ENCODE measurements around the gene ATXN7L1. TPM values are rescaled to one million over a fixed set of nuclear protein-coding genes. Genes with fewer than 3 reads are reported as not detected.

ATXN7L1 gene
- total RNA-seq, 2 experiments from 2014 or later: 3.7 to 4.4 TPM

DNA sequence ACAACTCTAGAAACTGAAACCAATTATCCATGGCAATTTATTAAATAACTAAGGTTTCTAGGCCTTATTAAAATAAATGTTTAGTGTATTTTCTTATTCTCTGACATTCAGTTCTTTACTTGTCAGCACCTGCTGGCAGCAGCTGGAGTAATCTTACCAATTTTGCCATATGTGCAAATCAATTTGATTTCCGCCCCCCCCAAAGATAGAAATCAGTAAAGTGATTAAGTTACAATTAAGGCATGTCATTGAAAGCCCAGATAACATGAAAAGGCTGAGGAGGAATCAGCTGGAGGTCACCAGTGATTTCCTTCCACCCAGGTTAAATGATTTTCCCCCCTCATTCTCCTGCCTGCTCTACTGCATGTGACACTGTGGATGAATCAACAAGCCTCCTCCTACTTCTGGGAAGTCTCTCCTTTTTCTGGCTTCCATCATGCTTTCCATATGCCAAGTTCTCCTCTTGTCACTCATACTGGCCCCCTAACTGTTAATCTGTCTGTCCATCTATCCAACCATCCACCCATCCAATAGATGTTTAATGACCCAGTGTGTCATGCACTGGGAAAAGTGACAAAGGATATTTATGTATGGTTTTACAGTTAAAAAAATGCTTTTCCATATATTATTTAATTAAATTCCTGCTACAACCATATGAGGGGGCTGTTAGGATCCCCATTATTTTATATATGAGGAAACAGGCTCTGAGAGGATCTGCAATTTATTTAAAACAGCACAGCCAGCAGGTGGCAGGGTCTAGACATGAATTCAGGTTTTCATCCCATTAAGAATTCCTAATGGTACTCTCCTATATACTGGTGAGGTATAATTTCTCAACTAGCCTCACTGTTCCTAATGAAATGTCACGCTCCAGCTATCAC, 116.5 kb downstream of the ATXN7L1 start:
- H3K36me3 Mint-ChIP-seq: no peaks in the 10 kb centered on the region
- DNase-seq: no peak
- no peaks in the 10 kb centered on the region for H3K9me3 Mint-ChIP-seq
- H3K4me1 Mint-ChIP-seq: peaks cover 22% of the 10 kb centered on the region
- H3K27me3 Mint-ChIP-seq: no peaks in the 10 kb centered on the region
- no peak overlapping the region for H3K27ac Mint-ChIP-seq
- no peak overlapping the region for H3K4me3 Mint-ChIP-seq

DNA sequence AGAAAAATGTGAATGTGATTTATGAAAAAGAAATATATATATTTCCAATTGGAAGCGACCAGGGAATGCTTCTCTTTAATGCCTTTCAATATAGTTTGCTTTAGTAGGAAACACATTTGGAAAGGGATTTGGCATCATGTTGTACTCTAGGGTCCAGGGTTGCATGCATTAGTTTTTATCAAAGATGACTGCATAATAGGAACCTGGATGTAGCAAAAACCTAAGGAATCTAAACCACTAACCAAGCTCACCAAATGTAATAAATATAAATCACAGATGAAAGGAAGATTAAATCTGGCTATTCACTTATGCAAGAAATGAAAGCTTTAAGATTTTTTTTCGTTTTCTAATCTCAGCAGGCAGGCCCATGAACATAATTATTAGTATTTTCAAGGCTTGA, 120.0 kb downstream of the ATXN7L1 start:
- H3K4me1 Mint-ChIP-seq: peaks cover 18% of the 10 kb centered on the region
- no peak for DNase-seq
- no peak overlapping the region for H3K27ac Mint-ChIP-seq
- no peaks in the 10 kb centered on the region for H3K36me3 Mint-ChIP-seq
- no peaks in the 10 kb centered on the region for H3K27me3 Mint-ChIP-seq
- no peaks in the 10 kb centered on the region for H3K9me3 Mint-ChIP-seq
- H3K4me3 Mint-ChIP-seq: no peak overlapping the region

DNA sequence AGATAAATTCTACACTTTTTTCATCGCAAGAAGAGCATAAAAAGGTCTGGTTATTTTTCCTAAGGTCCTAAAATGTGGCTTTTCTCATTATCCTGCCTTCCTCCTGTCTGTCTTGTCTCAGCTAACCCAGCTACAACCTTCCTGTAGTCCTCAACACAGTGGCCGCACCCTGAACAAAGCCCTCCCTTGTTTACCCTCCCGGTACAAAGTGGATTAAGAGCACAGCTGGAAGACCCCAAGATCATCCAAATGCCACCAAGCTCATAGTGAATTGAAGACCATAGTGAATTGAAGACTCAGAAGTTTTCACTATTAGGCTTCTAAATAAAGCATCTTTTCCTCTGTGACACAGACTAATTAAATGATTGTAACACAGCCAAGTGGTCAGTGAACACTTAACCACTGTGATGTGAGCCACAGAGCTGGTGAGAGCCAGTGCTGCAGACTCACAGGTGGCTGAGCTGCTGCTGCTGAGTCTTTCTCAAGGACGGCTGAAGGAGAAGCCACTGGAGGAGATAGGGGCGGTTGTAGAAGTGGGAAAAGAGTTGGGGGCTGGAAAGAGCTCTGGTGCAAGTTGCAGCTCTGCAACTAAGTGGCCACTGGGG, 123.6 kb downstream of the ATXN7L1 start:
- no peaks in the 10 kb centered on the region for H3K4me1 Mint-ChIP-seq
- no peak for DNase-seq
- no peaks in the 10 kb centered on the region for H3K27me3 Mint-ChIP-seq
- H3K27ac Mint-ChIP-seq: no peak overlapping the region
- H3K4me3 Mint-ChIP-seq: no peak overlapping the region
- no peaks in the 10 kb centered on the region for H3K36me3 Mint-ChIP-seq
- H3K9me3 Mint-ChIP-seq: no peaks in the 10 kb centered on the region

DNA sequence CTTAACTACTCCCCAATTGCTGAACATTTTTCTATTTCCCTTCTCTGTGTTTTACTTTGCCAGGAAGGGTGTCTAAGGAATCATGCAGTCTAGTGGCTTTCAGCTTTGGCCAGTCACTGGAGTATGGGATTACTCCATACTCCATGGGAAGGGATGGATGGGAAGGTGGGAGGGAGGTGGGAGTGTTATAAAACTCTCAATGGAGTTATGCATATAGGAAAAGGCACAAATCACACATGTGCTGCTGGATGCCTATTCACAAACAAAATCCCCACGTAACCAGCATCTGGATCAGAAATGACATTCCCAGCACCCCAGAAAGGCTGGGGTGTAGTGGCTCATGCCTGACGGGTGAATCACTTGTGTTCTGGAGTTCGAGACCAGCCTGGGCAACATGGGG, 125.3 kb downstream of the ATXN7L1 start:
- DNase-seq: no peak
- H3K27me3 Mint-ChIP-seq: no peaks in the 10 kb centered on the region
- H3K4me1 Mint-ChIP-seq: no peaks in the 10 kb centered on the region
- H3K4me3 Mint-ChIP-seq: no peak overlapping the region
- no peak overlapping the region for H3K27ac Mint-ChIP-seq
- H3K9me3 Mint-ChIP-seq: no peaks in the 10 kb centered on the region
- H3K36me3 Mint-ChIP-seq: no peaks in the 10 kb centered on the region

DNA sequence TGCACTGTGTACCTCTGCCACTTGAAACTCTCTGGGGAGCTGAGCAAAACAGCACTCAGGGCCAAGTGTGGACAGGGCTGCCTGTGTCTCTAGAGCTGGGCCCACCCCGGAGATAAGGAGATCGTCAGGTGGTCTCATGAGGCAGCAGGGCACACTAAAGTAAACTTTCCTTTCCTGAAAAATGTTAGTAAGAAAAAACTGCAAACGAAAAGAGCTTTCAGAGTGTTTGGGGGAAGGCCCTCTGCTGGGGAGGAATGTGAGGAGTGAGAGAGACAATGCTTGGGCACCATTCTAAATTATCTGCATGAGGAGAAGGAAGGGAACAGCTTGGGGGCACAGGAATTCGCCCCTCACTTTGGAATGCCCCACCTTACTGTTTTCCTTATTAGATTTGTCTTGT, 127.7 kb downstream of the ATXN7L1 start:
- DNase-seq: no peak
- H3K4me3 Mint-ChIP-seq: no peak overlapping the region
- no peaks in the 10 kb centered on the region for H3K9me3 Mint-ChIP-seq
- no peak overlapping the region for H3K27ac Mint-ChIP-seq
- no peaks in the 10 kb centered on the region for H3K4me1 Mint-ChIP-seq
- no peaks in the 10 kb centered on the region for H3K27me3 Mint-ChIP-seq
- H3K36me3 Mint-ChIP-seq: no peaks in the 10 kb centered on the region

DNA sequence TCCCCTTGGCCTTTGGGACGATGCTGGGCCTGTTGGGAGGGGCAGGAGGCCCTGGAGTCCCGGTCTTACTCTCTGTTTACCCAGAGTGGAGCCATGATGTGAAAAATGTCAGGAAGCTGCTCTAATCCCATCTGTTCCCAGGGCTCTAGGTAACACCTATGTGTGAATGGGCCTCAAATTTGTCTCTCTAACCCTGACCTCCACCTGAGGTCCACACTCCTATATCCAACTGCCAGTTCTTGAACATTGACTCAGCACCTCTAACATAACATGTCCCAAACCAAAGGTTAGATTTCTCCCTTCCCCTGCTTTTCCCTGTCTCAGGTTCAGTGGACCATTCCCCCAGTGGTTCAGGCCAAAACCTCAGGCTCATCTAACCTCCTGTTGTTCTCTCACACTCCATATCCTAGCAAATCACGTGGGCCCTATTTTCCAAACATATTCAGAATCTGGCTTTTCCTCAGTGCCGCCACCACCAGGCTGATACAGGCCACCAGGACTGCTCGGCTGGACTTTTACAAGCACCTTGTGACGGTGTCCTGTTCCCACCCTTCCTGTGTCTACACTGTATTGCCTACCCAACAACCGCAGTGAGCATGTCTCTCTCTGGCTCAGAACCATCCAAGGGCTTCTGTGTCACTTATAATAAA, 130.6 kb downstream of the ATXN7L1 start:
- Mint-ChIP-seq H3K36me3 (no peaks in the 10 kb centered on the region), H3K4me1 (no peaks in the 10 kb centered on the region), H3K4me3 (no peak overlapping the region), H3K27me3 (no peaks in the 10 kb centered on the region), H3K27ac (no peak overlapping the region), H3K9me3 (no peaks in the 10 kb centered on the region)
- DNase-seq: no peak

DNA sequence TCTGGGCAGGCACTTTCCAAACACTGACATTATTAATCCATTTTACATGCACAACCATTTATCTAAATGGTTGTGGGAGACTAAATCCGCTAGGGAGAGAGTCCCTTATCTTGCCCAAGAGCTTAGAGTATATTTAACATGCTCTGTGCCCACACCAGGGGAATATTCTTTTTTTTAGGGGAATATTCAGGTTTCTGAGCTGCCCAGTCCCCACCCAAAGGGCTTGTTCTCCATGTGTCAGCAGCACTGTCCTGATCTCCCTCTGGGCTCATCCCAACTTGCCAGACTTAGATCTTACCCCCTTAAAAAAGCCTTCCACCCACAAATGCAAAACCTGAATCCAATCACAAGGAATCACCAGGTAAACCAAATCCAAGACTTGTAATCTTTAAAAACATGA, 132.1 kb downstream of the ATXN7L1 start:
- Mint-ChIP-seq H3K9me3 (no peaks in the 10 kb centered on the region), H3K4me3 (no peak overlapping the region), H3K27me3 (no peaks in the 10 kb centered on the region), H3K4me1 (no peaks in the 10 kb centered on the region), H3K27ac (no peak overlapping the region), H3K36me3 (no peaks in the 10 kb centered on the region)
- no peak for DNase-seq

DNA sequence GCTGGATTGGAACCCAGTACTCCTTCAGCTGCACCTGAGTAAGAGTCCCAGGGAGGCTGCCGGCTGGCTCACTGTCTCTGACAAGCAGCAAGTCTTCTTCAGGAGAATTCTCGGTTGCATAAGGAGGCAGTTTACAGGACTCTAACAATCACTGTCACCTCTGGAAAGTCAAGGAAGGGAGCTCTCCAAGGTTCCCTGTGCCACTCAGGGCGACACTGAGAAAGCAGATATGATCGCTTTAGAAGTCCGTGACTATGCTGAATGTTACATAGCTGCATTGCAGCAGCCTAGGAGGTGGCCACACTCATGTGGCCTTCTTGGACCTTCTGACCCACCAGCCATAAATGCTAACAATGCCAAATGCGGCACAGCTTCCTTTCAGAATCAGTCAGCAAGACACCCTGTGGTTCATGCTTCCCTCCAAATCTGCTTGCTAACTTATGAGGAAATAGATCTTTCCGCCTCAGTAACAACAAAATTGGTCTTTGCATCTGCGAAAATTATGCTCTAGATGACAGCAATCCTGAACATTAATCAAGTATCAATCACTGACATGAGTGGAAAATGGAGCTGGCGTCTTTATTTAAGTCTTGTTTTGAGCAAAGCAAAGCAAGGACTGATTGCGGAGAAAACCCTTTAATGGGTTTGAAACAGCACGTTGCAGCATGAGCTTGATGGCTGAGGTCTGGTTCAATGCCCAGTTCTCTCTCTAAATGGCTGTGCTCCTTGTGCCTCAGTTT, 132.9 kb downstream of the ATXN7L1 start:
- DNase-seq: no peak
- Mint-ChIP-seq H3K9me3 (no peaks in the 10 kb centered on the region), H3K27me3 (no peaks in the 10 kb centered on the region), H3K27ac (no peak overlapping the region), H3K4me1 (no peaks in the 10 kb centered on the region), H3K36me3 (no peaks in the 10 kb centered on the region), H3K4me3 (no peak overlapping the region)

DNA sequence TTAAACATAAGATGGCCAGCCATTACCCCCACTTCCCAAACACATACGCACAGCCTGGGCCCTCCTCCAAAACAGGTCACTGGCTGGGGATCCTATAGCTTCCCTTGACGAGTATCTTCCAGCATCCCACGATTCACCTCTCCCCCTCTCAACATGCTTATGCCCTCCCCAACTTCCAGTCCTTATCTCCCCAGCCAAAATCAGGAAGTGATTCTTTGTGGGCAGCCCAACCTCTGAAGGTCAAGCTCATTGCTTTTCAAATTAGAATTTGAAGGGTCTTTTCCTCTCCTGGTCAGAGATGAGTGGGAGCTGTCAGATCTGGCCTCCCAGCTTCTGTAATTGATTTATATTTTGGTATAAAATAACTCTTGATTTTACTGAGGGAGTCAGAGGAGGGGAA, 133.6 kb downstream of the ATXN7L1 start:
- Mint-ChIP-seq H3K9me3 (no peaks in the 10 kb centered on the region), H3K4me1 (no peaks in the 10 kb centered on the region), H3K27me3 (no peaks in the 10 kb centered on the region), H3K27ac (no peak overlapping the region), H3K4me3 (no peak overlapping the region), H3K36me3 (no peaks in the 10 kb centered on the region)
- no peak for DNase-seq

DNA sequence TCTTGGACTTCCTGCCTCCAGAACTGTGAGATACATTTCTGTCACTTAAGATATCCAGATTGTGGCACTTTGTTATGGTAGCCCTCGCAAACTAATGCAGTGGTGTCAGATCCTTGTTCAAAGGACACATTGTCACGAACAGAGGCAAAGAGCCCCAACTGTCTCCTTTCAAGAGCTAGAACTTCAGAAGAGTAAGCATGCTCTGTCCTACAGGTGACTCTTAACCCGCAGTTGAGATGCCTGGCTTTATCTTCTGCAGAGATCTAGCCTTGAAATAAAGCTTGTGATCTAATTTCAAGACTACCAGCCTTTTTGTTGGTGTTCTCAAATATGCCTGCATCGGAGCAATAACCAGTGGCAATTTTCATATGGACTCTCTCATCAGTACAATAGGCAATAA, 134.4 kb downstream of the ATXN7L1 start:
- Mint-ChIP-seq H3K27ac (no peak overlapping the region), H3K36me3 (no peaks in the 10 kb centered on the region), H3K27me3 (no peaks in the 10 kb centered on the region), H3K9me3 (no peaks in the 10 kb centered on the region), H3K4me3 (no peak overlapping the region), H3K4me1 (no peaks in the 10 kb centered on the region)
- DNase-seq: no peak

DNA sequence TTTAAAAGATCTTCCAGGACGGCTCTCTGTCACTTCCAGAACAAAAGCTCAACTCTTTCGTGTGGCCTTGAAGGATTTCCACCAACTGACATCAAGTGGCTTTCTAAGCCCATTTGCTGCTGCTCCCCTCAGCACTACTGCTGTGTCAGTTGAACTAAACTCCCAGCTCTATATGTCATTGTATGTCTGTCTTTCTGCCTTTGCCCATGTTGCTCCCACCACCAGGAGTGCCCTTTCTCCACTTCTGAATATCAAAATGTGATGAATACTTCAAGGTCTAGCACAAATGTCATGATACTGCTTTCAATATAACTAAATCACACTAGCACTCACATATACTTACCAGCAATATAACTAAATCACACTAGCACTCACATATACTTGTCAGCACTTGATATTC, 138.3 kb downstream of the ATXN7L1 start:
- H3K27ac Mint-ChIP-seq: no peak overlapping the region
- H3K4me1 Mint-ChIP-seq: no peaks in the 10 kb centered on the region

DNA sequence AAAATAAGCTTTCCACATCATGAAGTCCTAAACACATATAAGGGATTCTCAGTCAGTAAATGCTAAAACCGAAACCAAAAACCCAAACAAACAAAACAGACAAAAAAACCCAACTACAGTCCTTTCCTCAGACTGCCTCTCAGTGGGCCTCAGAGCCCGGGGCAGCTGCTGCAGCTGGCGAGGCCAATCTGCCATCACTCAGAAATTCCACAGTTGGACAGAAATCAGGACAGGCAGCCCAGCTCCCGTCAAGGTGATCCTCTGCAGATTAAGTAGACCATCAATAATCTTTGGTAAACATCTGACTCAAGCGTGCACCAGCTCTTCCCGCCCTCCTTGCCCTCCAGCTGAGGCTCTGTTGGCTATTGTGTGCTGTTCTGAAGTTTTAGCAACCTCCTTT, 142.2 kb downstream of the ATXN7L1 start:
- Mint-ChIP-seq H3K9me3 (no peaks in the 10 kb centered on the region), H3K27me3 (no peaks in the 10 kb centered on the region), H3K4me3 (no peak overlapping the region), H3K4me1 (no peaks in the 10 kb centered on the region), H3K36me3 (no peaks in the 10 kb centered on the region), H3K27ac (no peak overlapping the region)
- DNase-seq: no peak

More for the DNA sequence above, 138.3 kb downstream of the ATXN7L1 start:
- Mint-ChIP-seq H3K27me3 (no peaks in the 10 kb centered on the region), H3K9me3 (no peaks in the 10 kb centered on the region), H3K4me3 (no peak overlapping the region), H3K36me3 (no peaks in the 10 kb centered on the region)
- DNase-seq: no peak

DNA sequence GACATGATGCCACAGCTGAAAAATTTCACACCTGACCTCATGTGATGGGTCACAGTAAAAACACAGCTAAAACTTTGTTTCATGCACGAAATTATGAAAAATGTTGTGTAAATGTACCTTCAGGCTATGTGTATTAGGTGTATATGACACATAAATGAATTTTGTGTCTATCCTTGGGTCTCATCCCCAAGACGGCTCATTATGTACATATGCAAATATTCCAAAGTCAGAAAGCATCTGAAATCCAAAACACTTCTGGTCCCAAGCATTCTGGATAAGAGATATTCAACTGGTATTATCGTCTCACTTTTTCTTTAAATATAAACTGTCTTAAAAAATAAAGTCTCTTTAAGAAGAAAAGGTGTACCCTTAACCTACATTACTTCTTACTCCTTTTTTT, 145.4 kb downstream of the ATXN7L1 start:
- no peak for DNase-seq
- H3K36me3 Mint-ChIP-seq: no peaks in the 10 kb centered on the region
- H3K4me1 Mint-ChIP-seq: no peaks in the 10 kb centered on the region
- no peak overlapping the region for H3K4me3 Mint-ChIP-seq
- no peaks in the 10 kb centered on the region for H3K9me3 Mint-ChIP-seq
- no peaks in the 10 kb centered on the region for H3K27me3 Mint-ChIP-seq
- H3K27ac Mint-ChIP-seq: no peak overlapping the region

DNA sequence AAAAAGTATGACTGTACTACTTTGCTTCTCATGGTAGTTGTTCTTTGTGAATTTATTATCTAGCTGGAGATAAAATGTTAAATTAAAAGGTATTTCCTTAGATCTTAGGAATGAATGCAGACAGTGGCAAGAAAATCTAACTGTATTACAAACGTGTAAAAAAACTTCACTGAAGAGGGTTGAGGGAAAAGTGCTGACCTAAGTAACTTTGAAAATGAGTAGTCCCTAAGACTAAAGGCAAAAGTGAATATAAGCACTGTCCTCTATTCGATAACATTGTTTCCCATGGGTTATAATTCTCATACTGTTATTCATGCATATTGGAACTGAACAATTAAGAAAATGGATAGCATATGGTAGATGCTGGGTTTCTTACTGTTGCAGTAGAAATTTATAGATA, 148.4 kb downstream of the ATXN7L1 start:
- Mint-ChIP-seq H3K9me3 (no peaks in the 10 kb centered on the region), H3K4me3 (no peak overlapping the region), H3K27ac (no peak overlapping the region), H3K4me1 (no peaks in the 10 kb centered on the region), H3K27me3 (no peaks in the 10 kb centered on the region), H3K36me3 (no peaks in the 10 kb centered on the region)
- no peak for DNase-seq

DNA sequence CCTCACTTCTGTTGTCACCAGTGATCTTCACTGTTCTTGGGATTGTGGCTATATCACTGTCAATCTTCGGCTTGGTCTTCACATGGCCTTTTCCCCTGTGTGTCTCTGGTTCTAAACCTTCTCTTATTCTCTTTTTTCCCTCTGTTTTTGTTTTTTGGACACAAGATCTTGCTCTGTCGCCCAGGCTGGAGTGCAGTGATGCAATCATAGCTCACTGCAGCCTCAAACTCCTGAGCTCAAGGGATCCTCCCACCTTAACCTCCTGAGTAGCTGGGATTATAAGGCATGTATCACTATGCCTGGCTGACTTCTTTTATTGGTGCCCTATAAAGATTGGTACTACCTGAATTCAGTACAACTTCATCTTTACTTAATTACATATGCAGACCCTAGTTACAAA, 151.7 kb downstream of the ATXN7L1 start:
- Mint-ChIP-seq H3K9me3 (no peaks in the 10 kb centered on the region), H3K27me3 (no peaks in the 10 kb centered on the region), H3K4me3 (no peak overlapping the region), H3K36me3 (no peaks in the 10 kb centered on the region), H3K27ac (no peak overlapping the region), H3K4me1 (no peaks in the 10 kb centered on the region)
- DNase-seq: no peak
